Gastrocnemius medialis (tissue), 4 donors: ENCODE measurements around the gene GCK. TPM values are rescaled to one million over a fixed set of nuclear protein-coding genes. Genes with fewer than 3 reads are reported as not detected.
"Not testable (repeated sequence)": the region's sequence is repeated elsewhere in the genome, so short reads cannot be mapped to it uniquely, and the experiment has no call there.

Experiments used
- ATAC-seq, 2 donors: fragments of 150-250 bp; one replicate each; pipeline ENCODE4 v1.9.1; 2016
- DNase-seq, 2 donors: peaks; one replicate each; pipeline ENCODE4 v3.0.0-alpha.2; 2019
- H3K27ac ChIP-seq, 4 donors: fragments of 200-600 bp; sonication (generic); 1 replicate in 1 of 4; 2 replicates in 3 of 4; pipeline ENCODE4 v1.5.1; 2016 to 2018; ENCODE audit warnings: mild to moderate bottlenecking in 2 of 4, moderate library complexity in 1 of 4
- H3K27me3 ChIP-seq, 3 donors: fragments of 200-600 bp; sonication (generic) in 2 of 3; 1 replicate in 1 of 3; 2 replicates in 2 of 3; pipeline versions ENCODE4 v1.5.1 to v1.6.0; 2016 to 2019; ENCODE audit warnings: mild to moderate bottlenecking in 1 of 3, moderate library complexity in 1 of 3
- H3K36me3 ChIP-seq, 2 donors: fragments of 200-600 bp; sonication (generic) in 1 of 2; one replicate each; pipeline ENCODE4 v1.5.1; 2017 to 2018
- H3K4me1 ChIP-seq, 2 donors: fragments of 200-600 bp; sonication (generic) in 1 of 2; one replicate each; pipeline ENCODE4 v1.5.1; 2016 to 2017; ENCODE audit warnings: mild to moderate bottlenecking in 2 of 2
- H3K4me3 ChIP-seq, 4 donors: fragments of 200-600 bp; sonication (generic) in 3 of 4; 1 replicate in 1 of 4; 2 replicates in 3 of 4; pipeline ENCODE4 v1.5.1; 2016 to 2019; ENCODE audit warnings: mild to moderate bottlenecking in 2 of 4
- H3K9me3 ChIP-seq, 3 donors: fragments of 200-600 bp; sonication (generic) in 2 of 3; 1 replicate in 1 of 3; 2 replicates in 2 of 3; pipeline ENCODE4 v1.5.1; 2016 to 2019
- POLR2A ChIP-seq, 2 donors: fragments of 450-650 bp; IDR thresholded peaks; one replicate each; pipeline ENCODE4 v1.6.1; 2017; ENCODE audit warnings: antibody characterized with exemption in 2 of 2, mild to moderate bottlenecking in 2 of 2, moderate library complexity in 2 of 2
- in situ Hi-C, 4 donors: fragments of 200-750 bp; cut with MboI; loops; one replicate each; pipeline versions ENCODE4 v1.15.0 to v1.8.0; 2017; ENCODE audit warnings: low sequenced_read_pairs in 4 of 4
- intact Hi-C: fragments of 100-400 bp; cut with DNase I; formaldehyde crosslinking; loops from one replicate; pipeline ENCODE4 v1.15.1; 2023; ENCODE audit warnings: low total_unique reads
- total RNA-seq, 4 donors: library from RNA; depleted of rRNA; stranded (reverse); fragments of >200 nt; gene quantifications; one replicate each; pipeline versions ENCODE4 v1.1.0 to v1.2.3, GENCODE V29; 2016
- TF ChIP-seq, protein P1 (sequence below), 5 experiments: fragments of 450-650 bp in 3 of 5; fragments of 200-600 bp in 2 of 5; sonication (generic) in 2 of 5; IDR thresholded peaks in 4 of 5; conservative IDR thresholded peaks in 1 of 5; 1 replicate in 4 of 5; 2 replicates in 1 of 5; pipeline ENCODE4 v1.5.1; 2016 to 2019; ENCODE audit warnings: antibody characterized with exemption in 5 of 5, mild to moderate bottlenecking in 3 of 5, moderate library complexity in 3 of 5

Gene GCK
- total RNA-seq, 4 donors from 2014 or later = 0.33 TPM; not detected in 3

DNA sequence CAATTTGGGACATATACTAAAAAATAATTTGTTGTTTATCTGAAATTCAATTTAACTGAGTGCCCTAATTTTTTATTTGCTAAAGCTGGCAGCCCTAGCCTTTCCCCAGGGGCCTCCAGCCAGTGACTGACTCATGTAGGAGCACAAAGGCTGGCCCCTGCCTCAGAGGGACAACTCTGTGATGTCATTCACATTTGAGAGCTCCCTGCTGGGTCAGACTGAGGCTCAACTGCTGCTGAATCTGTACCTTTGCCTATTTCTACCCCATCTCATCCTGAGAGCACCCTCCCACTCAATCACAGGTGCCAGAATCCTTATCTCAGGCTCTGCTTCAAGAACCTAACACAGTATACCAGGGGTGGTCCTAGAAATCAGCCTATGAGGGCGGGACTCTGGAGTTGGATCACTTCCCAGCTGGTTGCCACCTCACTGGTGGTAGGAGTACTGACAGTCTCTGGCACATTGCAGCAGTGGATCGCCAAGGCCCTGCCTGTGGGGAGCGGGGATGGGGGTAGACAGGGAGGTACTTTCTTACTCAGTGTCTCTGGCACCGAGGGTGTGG, 11.6 kb downstream of the GCK start:
- H3K4me3 ChIP-seq = no peak overlapping the region
- H3K36me3 ChIP-seq = no peaks in the 10 kb centered on the region
- ATAC-seq (no peak), DNase-seq (no peak)
- intact Hi-C loops (no loop called here), in situ Hi-C loops (no loop called here)
- TF ChIP-seq, protein P1, sequence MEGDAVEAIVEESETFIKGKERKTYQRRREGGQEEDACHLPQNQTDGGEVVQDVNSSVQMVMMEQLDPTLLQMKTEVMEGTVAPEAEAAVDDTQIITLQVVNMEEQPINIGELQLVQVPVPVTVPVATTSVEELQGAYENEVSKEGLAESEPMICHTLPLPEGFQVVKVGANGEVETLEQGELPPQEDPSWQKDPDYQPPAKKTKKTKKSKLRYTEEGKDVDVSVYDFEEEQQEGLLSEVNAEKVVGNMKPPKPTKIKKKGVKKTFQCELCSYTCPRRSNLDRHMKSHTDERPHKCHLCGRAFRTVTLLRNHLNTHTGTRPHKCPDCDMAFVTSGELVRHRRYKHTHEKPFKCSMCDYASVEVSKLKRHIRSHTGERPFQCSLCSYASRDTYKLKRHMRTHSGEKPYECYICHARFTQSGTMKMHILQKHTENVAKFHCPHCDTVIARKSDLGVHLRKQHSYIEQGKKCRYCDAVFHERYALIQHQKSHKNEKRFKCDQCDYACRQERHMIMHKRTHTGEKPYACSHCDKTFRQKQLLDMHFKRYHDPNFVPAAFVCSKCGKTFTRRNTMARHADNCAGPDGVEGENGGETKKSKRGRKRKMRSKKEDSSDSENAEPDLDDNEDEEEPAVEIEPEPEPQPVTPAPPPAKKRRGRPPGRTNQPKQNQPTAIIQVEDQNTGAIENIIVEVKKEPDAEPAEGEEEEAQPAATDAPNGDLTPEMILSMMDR (IDR thresholded peaks at IDR 0.05 in 4 of 5, conservative IDR thresholded peaks at IDR 0.05 in 1 of 5) = no peak
- no peak for TF ChIP-seq POLR2A (IDR thresholded peaks at IDR 0.05)
- H3K27ac ChIP-seq = no peak overlapping the region
- H3K9me3 ChIP-seq = no peaks in the 10 kb centered on the region
- H3K4me1 ChIP-seq = no peaks in the 10 kb centered on the region
- no peaks in the 10 kb centered on the region for H3K27me3 ChIP-seq

DNA sequence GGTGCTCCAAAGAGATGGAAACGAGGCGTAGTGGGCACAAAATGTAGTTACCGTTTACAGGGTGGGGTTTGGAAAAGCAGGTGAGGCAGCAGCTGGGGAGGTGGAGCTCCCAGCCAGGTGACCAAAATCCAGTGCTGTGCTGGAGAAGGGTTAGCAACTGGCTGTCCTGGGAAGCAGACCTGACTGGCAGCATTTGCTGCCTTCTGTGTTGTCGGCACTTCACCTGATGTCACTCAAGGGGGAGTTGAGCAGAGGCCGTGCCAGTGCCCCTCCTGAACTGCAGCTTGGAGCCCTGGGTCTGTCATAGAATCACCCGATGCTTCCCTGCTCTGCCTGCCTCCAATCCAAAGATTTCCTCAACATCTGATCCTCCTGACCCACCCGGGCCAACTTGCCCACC, 12.8 kb downstream of the GCK start:
- ATAC-seq = no peak
- no peaks in the 10 kb centered on the region for H3K9me3 ChIP-seq
- TF ChIP-seq POLR2A (IDR thresholded peaks at IDR 0.05) = no peak
- TF ChIP-seq, protein P1 (IDR thresholded peaks at IDR 0.05 in 4 of 5, conservative IDR thresholded peaks at IDR 0.05 in 1 of 5) = no peak
- H3K27ac ChIP-seq = no peak overlapping the region
- in situ Hi-C loops = no loop called here
- no peak overlapping the region for H3K4me3 ChIP-seq
- intact Hi-C loops = no loop called here
- H3K27me3 ChIP-seq = no peaks in the 10 kb centered on the region
- DNase-seq = no peak
- no peaks in the 10 kb centered on the region for H3K36me3 ChIP-seq
- H3K4me1 ChIP-seq = no peaks in the 10 kb centered on the region

DNA sequence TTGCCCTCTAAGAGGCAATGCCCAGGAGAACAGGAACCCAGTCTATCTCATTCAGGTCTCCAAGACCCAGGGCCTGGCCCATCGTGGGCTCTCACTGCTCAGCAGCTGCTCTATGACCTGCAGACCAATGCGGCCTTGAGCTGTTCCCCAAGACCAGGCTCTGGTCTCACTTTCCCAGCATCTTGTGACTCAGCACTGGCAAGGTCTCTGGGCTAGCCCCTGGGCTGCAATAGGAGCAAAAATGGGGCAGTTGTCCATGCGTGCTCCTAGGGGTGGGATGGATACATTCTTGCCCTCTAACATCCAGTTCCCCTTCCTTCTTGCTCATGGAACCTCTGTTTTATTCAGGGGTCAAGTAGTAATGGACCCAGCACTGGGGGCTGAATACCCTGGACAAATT, 13.5 kb downstream of the GCK start:
- TF ChIP-seq, protein P1 (IDR thresholded peaks at IDR 0.05 in 4 of 5, conservative IDR thresholded peaks at IDR 0.05 in 1 of 5) = no peak
- TF ChIP-seq POLR2A (IDR thresholded peaks at IDR 0.05) = no peak
- no peak for DNase-seq
- no peak overlapping the region for H3K27ac ChIP-seq
- no peaks in the 10 kb centered on the region for H3K9me3 ChIP-seq
- in situ Hi-C loops (no loop called here), intact Hi-C loops (no loop called here)
- no peaks in the 10 kb centered on the region for H3K4me1 ChIP-seq
- H3K36me3 ChIP-seq = no peaks in the 10 kb centered on the region
- H3K27me3 ChIP-seq = no peaks in the 10 kb centered on the region
- ATAC-seq = no peak
- H3K4me3 ChIP-seq = no peak overlapping the region

DNA sequence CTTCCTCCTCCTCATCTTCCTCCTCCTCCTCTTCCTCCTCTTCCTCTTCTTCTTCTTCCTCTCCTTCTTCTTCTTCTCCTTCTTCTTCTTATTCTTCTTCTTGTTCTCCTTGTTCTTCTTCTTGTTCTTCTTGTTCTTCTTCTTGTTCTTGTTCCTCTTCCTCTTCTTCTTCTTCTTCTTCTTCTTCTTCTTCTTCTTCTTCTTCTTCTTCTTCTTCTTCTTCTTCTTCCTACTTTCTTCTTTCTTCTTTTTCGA, 14.6 kb downstream of the GCK start:
- intact Hi-C loops, H3K4me3 ChIP-seq, H3K27ac ChIP-seq, H3K4me1 ChIP-seq, H3K36me3 ChIP-seq, H3K27me3 ChIP-seq, H3K9me3 ChIP-seq, DNase-seq, in situ Hi-C loops, ATAC-seq: not testable (repeated sequence)

DNA sequence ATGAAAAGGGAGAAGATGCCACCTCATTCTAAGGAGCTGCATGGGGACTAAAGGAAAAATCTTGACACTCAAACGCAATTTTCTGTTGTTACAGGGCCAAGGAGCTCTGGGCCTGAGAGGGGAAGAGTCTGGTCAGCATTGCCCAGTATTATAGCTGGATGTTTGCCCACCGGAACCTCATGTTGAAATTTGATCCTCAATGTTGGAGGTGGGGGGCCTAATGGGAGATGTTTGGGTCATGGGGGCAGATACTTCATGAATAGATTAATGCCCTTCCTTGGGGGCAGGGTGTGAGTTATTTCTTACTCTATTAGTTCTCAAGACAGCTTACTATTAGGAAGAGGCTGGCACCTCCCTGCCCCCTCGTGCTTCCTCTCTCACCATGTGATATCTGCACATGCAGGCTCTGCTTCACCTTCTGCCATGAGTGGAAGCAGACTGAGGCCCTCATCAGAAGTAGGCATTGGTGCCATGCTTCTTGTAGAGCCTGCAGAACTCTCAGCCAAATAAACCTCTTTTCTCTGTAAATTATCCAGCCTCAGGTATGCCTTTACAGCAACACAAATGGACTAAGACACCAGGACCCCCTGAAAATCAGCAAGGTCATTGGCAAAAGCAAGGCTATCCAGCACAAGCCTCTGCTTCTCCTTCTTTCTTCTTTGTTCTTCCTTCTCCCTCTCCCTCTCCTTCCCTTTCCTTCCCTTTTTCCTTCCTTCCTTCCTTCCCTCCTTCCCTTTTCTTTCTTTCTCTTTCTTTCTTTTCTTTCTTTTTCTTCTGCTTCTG, 15.1 kb downstream of the GCK start:
- H3K9me3 ChIP-seq = no peaks in the 10 kb centered on the region
- intact Hi-C loops (no loop called here), in situ Hi-C loops (no loop called here)
- H3K36me3 ChIP-seq = no peaks in the 10 kb centered on the region
- ATAC-seq (no peak), DNase-seq (no peak)
- TF ChIP-seq, protein P1 (IDR thresholded peaks at IDR 0.05 in 4 of 5, conservative IDR thresholded peaks at IDR 0.05 in 1 of 5) = no peak
- no peak for TF ChIP-seq POLR2A (IDR thresholded peaks at IDR 0.05)
- no peaks in the 10 kb centered on the region for H3K27me3 ChIP-seq
- no peak overlapping the region for H3K27ac ChIP-seq
- H3K4me1 ChIP-seq = no peaks in the 10 kb centered on the region
- no peak overlapping the region for H3K4me3 ChIP-seq
